ENCODE measurements around the gene KLC4.

DNA sequence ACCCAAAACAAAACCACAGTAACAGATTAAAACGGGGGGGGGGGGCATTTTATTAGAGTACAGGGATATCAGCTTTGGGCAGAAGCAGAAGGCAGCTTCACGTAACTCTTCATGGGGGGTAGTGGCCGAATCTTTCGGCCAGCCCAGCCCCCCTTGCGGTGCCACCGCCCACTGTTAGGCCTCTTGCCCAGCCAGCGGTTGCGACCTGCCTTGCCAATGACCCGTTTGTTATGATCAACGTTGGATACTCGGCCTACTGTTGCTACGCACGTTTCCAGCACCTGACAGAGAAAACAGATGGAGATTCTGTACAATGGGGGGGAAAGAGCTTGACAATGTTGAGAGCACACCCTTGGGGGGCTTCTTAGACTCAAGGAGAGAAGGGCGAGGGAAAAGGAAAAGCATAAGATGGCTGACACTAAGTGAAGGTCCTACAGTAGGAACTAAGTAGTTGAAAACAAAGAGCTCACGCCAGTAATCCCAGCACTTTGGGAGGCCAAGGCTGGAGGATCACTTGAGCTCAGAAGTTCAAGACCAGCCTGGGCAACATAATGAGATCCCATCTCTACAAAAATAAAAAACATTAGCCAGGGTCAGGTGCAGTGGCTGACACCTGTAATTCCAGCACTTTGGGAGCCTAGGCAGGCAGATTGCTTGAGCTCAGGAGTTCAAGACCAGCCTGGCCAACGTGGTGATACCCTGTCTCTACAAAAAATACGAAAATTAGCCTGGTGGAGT, 5.1 kb upstream of the KLC4 start:
- TF ChIP-seq GATA3 (IDR thresholded peaks at IDR 0.05; ENCODE audit: low read depth, low read length) = no peak
- TF ChIP-seq GATA2 (IDR thresholded peaks at IDR 0.05; ENCODE audit: low read depth, low read length) = no peak
